Measurements from ENCODE around the gene NRK. TPM values are rescaled to one million over a fixed set of nuclear protein-coding genes. Genes with fewer than 3 reads are reported as not detected.
"Not testable (repeated sequence)": the region's sequence is repeated elsewhere in the genome, so short reads cannot be mapped to it uniquely, and the experiment has no call there.

The NRK gene
- total RNA-seq, 3 donors from 2014 or later, result 0.03 TPM

DNA sequence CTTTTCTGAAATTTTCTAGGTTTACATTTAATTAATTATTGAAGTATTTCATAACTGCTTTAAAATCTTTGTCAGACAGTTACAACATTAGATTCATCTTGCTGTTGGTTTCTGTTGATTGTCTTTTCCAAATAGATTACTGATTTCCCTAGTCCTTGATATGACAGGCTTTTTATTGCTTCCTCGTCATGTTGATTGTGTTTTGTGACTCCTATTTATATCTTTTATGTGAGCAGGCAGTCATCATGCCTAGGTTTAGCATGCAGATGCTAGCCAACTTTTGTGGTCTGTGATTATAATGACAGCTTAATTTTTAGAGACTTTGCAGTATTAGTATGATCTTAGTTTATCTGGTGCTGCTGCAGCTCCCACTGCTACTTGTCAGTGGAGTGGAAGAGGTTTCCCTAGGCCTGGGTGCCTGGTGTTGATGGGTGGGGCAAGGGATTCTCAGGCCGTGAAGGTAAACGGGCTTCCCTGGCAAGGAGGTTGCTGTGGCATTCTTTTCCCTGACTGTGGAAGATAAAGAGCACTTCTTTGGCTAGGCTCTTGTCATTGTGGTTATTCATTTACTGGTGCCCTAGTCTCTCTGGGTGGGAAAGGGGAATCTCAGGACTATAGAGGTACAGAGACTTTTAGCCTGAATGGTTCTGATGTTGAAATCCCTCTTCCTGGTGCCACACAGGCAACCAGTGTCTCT lies 150.5 kb downstream of the NRK start:
- peaks cover 5% of the 10 kb centered on the region for H3K9me3 Mint-ChIP-seq
- H3K4me1 Mint-ChIP-seq (ENCODE audit: low read depth), result no peaks in the 10 kb centered on the region
- DNase-seq (no peak), ATAC-seq (no peak)
- H3K27me3 Mint-ChIP-seq (ENCODE audit: low read depth), result no peaks in the 10 kb centered on the region
- H3K4me3 Mint-ChIP-seq, result no peak overlapping the region
- no peaks in the 10 kb centered on the region for H3K36me3 Mint-ChIP-seq (ENCODE audit: insufficient read depth)

DNA sequence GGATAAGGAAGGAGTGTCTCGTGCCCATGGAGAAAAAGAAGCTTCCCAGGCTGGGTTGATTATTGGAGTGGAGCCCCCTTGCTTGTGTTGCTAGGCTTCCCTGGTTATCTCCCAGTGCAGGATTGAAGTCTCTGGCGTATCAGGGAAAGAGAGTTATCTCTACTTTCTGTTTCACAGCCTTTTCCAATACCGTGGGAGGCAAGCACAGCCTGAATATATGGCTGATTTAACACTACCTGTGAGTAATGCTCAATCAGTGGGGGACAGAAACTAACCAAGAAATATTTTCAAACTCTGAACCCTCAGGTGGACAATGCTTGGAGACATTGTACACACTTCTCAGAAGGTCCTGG lies 151.0 kb downstream of the NRK start:
- no peaks in the 10 kb centered on the region for H3K4me1 Mint-ChIP-seq (ENCODE audit: low read depth)
- no peak overlapping the region for H3K4me3 Mint-ChIP-seq
- H3K36me3 Mint-ChIP-seq (ENCODE audit: insufficient read depth), result no peaks in the 10 kb centered on the region
- H3K9me3 Mint-ChIP-seq, result peaks cover 5% of the 10 kb centered on the region
- no peak for ATAC-seq
- DNase-seq, result no peak
- no peaks in the 10 kb centered on the region for H3K27me3 Mint-ChIP-seq (ENCODE audit: low read depth)

DNA sequence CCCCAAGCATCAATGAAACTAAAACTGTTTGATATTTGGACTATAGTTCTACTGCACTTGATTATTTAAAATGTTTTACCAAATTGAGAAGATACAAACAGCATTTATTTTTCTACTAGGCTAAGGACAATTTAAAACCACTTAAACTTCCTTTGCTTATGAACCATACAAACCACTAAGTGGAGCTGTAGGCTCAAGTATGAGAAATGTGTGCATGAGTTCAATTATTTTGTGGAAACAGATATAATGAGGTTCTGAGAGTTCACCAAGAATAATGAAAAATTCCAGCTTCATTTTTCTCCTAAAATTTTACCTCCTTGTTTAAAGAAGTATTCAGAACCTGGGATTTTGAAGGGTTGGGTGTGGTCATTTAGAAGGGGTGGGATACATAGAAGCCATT lies 153.0 kb downstream of the NRK start:
- ATAC-seq (no peak), DNase-seq (no peak)
- Mint-ChIP-seq H3K4me1 (ENCODE audit: low read depth) (no peaks in the 10 kb centered on the region), H3K4me3 (no peak overlapping the region), H3K9me3 (peaks cover 5% of the 10 kb centered on the region), H3K27me3 (ENCODE audit: low read depth) (no peaks in the 10 kb centered on the region), H3K36me3 (ENCODE audit: insufficient read depth) (no peaks in the 10 kb centered on the region)

DNA sequence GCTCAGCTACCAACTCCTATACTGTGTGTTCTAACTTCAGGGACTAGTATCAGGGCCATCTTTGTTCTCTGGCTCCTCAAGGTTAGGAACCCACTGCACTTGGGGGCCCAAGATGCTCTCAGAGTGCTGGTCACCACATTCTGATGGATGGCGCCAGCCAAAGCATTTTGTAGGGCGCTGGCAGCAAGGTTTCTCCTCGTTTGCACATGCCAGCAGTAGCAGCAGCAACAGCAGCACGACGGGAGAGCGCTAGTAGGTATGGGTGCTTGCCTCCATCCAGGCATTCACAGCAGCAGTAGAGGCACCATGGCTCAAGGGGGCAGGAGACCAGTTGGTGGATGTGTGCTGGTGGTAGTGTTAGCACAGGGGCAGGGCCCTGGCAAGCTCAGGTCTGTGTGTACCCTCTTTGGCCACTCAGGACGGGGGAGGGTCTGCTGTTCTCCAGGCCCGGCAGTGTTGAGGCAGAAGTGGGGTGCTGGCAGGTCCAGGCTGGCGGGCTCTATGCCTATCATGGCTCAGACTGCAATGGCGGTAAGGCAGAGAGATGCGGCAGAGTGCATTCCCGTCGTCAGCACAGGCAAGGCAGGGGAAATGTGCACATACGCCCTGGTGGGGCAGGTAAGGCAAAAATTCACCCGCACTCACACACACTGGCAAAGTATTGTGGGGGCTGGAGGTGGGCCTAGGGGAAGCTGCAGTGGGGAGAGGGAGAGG lies 159.6 kb downstream of the NRK start:
- H3K27me3 Mint-ChIP-seq (ENCODE audit: low read depth), result no peaks in the 10 kb centered on the region
- no peak for ATAC-seq
- no peaks in the 10 kb centered on the region for H3K4me1 Mint-ChIP-seq (ENCODE audit: low read depth)
- H3K36me3 Mint-ChIP-seq (ENCODE audit: insufficient read depth), result no peaks in the 10 kb centered on the region
- no peak for DNase-seq
- H3K9me3 Mint-ChIP-seq, result peaks cover 7% of the 10 kb centered on the region
- no peak overlapping the region for H3K4me3 Mint-ChIP-seq

DNA sequence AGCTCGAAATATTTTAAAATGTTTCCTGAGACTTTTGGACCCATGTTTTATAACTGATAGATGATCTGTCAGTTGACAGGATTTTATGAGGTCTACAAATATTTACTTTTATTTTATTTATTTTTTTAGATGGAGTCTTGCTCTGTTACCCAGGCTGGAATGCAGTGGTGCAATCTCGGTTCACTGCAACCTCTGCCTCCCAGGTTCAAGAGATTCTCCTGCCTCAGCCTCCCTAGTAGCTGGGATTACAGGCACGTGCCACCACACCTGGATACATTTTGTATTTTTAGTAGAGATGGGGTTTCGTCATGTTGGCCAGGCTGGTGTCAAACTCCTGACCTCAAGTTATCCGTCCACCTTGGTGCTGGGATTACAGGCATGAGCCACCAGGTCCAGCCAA lies 166.1 kb downstream of the NRK start:
- H3K27me3 Mint-ChIP-seq (ENCODE audit: low read depth); H3K4me3 Mint-ChIP-seq; DNase-seq; H3K4me1 Mint-ChIP-seq (ENCODE audit: low read depth); H3K9me3 Mint-ChIP-seq; ATAC-seq; H3K36me3 Mint-ChIP-seq (ENCODE audit: insufficient read depth): not testable (repeated sequence)

DNA sequence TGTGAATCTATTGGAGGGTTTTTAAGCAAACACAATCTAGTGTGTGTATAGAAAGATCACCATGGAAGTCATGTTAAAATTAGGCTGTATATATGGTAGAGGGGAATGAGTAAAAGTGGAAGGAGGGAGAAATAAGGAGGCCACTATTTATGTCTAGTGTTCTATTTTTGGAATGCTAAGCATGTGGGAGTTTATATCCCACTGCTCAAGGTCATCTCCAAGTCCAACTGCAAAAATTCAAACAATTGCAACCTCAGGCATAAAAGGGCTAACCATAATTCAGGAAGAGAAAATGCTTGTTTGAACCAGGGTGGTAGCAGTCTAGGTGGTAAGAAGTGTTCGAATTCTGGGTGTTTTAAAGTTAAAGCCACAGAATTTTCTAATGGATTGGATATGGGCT lies 177.0 kb downstream of the NRK start:
- Mint-ChIP-seq H3K4me1 (ENCODE audit: low read depth) (no peaks in the 10 kb centered on the region), H3K27me3 (ENCODE audit: low read depth) (no peaks in the 10 kb centered on the region), H3K36me3 (ENCODE audit: insufficient read depth) (no peaks in the 10 kb centered on the region), H3K9me3 (no peaks in the 10 kb centered on the region), H3K4me3 (no peak overlapping the region)
- no peak for ATAC-seq
- no peak for DNase-seq

DNA sequence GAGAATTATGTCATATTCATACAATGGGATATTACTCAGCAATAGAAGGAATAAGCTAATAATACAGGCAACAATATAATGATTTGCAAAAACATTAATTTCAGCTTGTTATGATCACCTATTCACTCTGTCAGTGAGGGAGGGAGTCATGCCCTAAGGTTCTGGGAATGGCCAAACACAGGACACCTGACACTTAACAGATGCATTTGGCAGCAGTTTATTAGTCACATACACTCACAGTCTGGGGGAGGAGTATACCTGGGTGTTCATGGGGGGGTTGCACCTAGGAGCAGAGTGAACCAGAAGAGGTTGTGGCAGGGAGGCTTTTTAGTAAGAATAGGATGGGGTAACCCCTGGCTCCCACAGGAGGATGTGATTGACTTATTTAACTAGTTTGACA lies 177.9 kb downstream of the NRK start:
- H3K4me3 Mint-ChIP-seq, result no peak overlapping the region

DNA sequence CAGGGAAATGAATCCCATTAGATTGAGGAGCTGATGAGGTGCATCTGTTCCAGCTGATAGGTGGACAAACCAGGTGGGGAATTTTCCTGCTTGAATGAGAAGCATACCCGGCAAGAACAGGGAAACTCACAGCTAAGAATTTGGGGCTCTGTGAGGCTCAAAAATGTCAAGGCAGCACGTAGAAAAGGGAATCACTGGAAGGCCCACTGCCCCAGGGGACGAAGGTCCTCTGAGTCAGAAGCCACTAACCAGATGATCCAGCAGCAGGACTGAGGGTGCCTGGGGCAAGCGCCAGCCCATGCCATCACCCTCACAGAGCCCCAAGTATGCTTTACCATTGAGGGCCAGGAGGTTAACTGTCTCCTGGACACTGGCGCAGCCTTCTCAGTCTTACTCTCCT lies 178.3 kb downstream of the NRK start:
- not testable (repeated sequence) for H3K9me3 Mint-ChIP-seq; ATAC-seq; H3K4me1 Mint-ChIP-seq (ENCODE audit: low read depth); DNase-seq; H3K36me3 Mint-ChIP-seq (ENCODE audit: insufficient read depth); H3K27me3 Mint-ChIP-seq (ENCODE audit: low read depth); H3K4me3 Mint-ChIP-seq

More for the DNA sequence above, 177.9 kb downstream of the NRK start:
- Mint-ChIP-seq H3K4me1 (ENCODE audit: low read depth) (no peaks in the 10 kb centered on the region), H3K9me3 (no peaks in the 10 kb centered on the region), H3K27me3 (ENCODE audit: low read depth) (no peaks in the 10 kb centered on the region), H3K36me3 (ENCODE audit: insufficient read depth) (no peaks in the 10 kb centered on the region)
- no peak for DNase-seq
- ATAC-seq, result no peak

DNA sequence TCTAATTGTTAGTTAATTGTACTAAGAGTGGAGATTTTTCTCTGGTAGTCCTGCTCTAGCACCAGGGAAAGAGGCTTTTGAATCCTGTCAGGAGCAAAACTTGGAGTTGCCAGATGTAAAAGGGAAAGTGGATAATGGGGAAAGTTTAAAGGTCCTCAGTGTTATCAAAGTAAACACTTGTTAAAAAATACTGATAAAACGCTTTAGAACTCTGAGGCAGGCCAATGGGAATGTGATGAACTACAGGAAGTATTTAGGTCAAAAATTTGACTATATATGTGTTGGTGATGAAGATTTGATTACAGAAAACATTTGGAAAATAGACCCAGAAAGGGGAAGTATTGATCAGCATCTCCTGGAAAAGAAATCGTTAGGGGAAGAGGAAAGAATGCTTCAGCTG lies 183.3 kb downstream of the NRK start:
- H3K4me1 Mint-ChIP-seq (ENCODE audit: low read depth), result no peaks in the 10 kb centered on the region
- H3K27me3 Mint-ChIP-seq (ENCODE audit: low read depth), result no peaks in the 10 kb centered on the region
- DNase-seq (no peak), ATAC-seq (no peak)
- H3K4me3 Mint-ChIP-seq, result no peak overlapping the region
- H3K36me3 Mint-ChIP-seq (ENCODE audit: insufficient read depth), result no peaks in the 10 kb centered on the region
- peaks cover 4% of the 10 kb centered on the region for H3K9me3 Mint-ChIP-seq

DNA sequence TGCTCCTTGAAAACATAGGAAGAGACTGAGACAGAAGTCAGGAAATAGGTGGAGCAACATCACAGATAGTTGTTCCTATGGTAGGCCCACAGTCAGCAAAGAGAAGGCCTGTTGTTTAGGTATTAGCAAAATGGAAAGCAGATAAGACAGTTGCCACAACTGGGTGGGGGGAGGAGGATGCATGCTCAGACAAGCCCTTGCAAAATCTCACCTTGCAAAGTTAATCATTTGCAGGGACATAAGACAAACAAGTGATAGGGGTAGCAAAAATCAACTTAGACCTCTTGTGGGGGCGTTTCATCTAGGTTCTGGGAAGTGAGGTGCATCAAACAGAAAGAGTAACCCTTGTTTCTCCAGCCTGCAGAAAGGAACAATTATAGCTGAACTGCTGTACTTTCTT lies 185.5 kb downstream of the NRK start:
- Mint-ChIP-seq H3K36me3 (ENCODE audit: insufficient read depth) (no peaks in the 10 kb centered on the region), H3K4me1 (ENCODE audit: low read depth) (no peaks in the 10 kb centered on the region), H3K9me3 (peaks cover 10% of the 10 kb centered on the region), H3K4me3 (no peak overlapping the region), H3K27me3 (ENCODE audit: low read depth) (no peaks in the 10 kb centered on the region)
- ATAC-seq (no peak), DNase-seq (no peak)

Other genes starting within 250 kb of the NRK start
- gene SERPINA7, start 216.2 kb downstream of the NRK start, total RNA-seq, result not detected

Measured in activated T-cell treated with anti-CD3 and anti-CD28 coated beads, Interleukin-2, amount 50 U/mL, for 4 hours (primary cell).